ENCODE results near the gene SIN3A. TPM values are rescaled to one million over a fixed set of nuclear protein-coding genes. Genes with fewer than 3 reads are reported as not detected.
"Not testable (repeated sequence)": the region's sequence is repeated elsewhere in the genome, so short reads cannot be mapped to it uniquely, and the experiment has no call there.

Gene SIN3A
- total RNA-seq, 1 experiment from 2014 or later, result 21.4 TPM

DNA sequence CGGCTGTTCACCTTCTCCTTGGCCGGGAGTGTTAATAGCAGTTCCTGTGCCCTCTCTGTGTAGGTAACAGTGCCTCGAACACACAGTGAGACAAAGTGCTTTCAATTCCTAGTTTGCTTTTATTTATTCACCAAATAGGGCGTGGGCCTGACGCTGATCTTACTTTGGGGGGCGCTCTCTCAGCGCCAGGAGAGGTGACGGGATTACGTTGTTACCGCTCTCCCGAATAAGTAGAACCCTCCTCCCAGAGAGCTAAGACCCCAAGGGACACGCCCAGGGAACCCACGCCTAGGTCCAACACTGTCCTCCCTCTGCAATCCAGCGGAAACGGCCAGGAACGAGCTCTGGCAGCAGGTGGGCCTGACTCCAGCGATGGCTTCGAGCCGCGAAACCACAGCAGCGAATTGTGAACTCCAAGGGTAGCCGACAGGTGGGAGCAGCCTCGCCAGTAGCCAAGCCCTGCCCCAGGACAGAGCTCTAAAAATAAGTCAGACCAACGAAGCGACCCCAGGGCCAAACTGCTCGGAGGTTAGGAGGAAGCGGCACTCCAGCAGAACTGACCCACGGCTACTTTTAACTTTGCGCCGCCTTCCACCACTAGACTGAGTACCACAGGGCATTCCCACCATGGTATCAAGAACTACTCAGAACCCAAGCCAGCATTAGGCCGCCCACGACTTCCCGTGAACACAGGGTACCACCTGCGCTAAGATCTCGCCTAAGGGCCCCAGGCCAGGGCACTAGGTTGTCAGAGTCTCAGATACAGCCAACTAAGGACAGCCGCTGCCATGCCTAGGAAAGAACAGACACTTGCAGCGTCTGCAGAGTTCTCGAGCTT lies 1.6 kb upstream of the SIN3A start:
- peak; percentile 61 for DNase-seq
- Histone ChIP-seq H3K9me3 (no peaks in the 10 kb centered on the region), H3K27me3 (no peaks in the 10 kb centered on the region), H3K4me3 (peak overlapping the region; percentile 99), H3K36me3 (no peaks in the 10 kb centered on the region)

GRCh38 chr15:75452364-75452864 lies 924 bp upstream of the SIN3A start:
- Histone ChIP-seq H3K36me3 (peaks cover 4% of the 10 kb centered on the region), H3K4me3 (peak overlapping the region; percentile 99), H3K9me3 (no peaks in the 10 kb centered on the region), H3K27me3 (no peaks in the 10 kb centered on the region)
- peak; percentile 84 for DNase-seq

GRCh38 chr15:75451202-75451673 lies 252 bp downstream of the SIN3A start:
- Histone ChIP-seq H3K36me3 (peaks cover 13% of the 10 kb centered on the region), H3K9me3 (no peaks in the 10 kb centered on the region), H3K4me3 (peak overlapping the region; percentile 65), H3K27me3 (no peaks in the 10 kb centered on the region)
- no peak for DNase-seq

- Histone ChIP-seq H3K4me3 (peak overlapping the region; percentile 65), H3K27me3 (no peaks in the 10 kb centered on the region)
Observed at GRCh38 chr15:75450307-75451201, 936 bp downstream of the SIN3A start.

DNA sequence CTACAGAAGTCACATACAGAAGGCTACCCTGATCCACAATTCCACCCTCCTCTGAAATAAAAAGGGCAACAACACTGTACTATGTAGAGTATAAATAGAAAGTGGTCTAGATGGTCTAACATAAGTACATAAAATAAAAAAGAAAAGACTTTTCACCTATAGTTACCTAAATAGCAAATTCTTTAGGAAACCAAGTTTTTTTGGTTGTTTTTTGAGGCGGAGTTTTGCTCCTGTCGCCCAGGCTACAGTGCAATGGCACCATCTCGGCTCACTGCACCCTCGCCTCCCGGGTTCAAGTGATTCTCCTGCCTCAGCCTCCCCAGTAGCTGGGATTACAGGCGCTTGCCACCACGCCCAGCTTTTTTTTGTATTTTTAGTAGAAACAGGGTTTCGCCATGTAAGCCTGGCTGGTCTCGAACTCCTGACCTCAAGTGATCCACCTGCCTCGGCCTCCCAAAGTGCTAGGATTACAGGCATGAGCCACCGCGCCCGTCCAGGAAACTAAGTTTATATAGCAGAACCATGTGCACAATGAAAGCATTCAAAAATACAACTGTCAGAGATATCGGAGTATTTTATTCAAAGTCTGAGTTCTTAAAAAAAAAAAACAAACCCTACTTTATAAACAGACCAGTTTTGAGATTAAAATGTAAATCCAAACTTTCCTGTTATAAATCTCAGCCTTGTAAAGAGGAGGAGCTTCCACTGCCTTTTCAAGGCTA lies 1.7 kb downstream of the SIN3A start:
- H3K27me3 ChIP-seq, result no peaks in the 10 kb centered on the region
- H3K36me3 ChIP-seq, result peaks cover 19% of the 10 kb centered on the region
- no peaks in the 10 kb centered on the region for H3K9me3 ChIP-seq
- DNase-seq, result no peak
- peak overlapping the region; percentile 65 for H3K4me3 ChIP-seq

More at GRCh38 chr15:75450307-75451201, 936 bp downstream of the SIN3A start:
- Histone ChIP-seq H3K36me3 (peaks cover 19% of the 10 kb centered on the region), H3K9me3 (no peaks in the 10 kb centered on the region)
- DNase-seq, result peak; percentile 98

DNA sequence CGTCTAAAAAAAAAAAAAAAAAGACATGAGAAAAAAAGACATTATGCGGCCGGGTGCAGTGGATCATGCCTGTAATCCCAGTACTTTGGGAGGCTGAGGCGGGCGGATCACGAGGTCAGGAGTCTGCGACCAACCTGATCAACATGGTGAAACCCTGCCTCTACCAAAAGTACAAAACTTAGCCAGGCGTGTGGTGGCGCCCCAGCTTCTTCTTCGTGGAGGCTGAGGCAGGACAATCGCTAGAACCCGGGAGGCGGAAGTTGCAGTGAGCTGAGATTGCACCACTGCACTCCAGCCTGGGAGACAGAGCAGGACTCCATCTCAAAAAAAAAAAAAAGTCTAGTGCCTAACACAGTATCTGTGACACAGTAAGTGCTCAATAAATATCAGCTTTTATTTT lies 3.3 kb downstream of the SIN3A start:
- H3K27me3 ChIP-seq, H3K9me3 ChIP-seq, DNase-seq, H3K4me3 ChIP-seq: not testable (repeated sequence)
- peaks cover 21% of the 10 kb centered on the region for H3K36me3 ChIP-seq

GRCh38 chr15:75446151-75446550 lies 5.3 kb downstream of the SIN3A start:
- Histone ChIP-seq H3K9me3 (no peaks in the 10 kb centered on the region), H3K27me3 (no peaks in the 10 kb centered on the region), H3K4me3 (no peak overlapping the region), H3K36me3 (peaks cover 31% of the 10 kb centered on the region)
- DNase-seq, result no peak

- peaks cover 34% of the 10 kb centered on the region for H3K36me3 ChIP-seq
- H3K4me3 ChIP-seq, H3K27me3 ChIP-seq, H3K9me3 ChIP-seq, DNase-seq: not testable (repeated sequence)
Observed at GRCh38 chr15:75445324-75445723, 6.2 kb downstream of the SIN3A start.

DNA sequence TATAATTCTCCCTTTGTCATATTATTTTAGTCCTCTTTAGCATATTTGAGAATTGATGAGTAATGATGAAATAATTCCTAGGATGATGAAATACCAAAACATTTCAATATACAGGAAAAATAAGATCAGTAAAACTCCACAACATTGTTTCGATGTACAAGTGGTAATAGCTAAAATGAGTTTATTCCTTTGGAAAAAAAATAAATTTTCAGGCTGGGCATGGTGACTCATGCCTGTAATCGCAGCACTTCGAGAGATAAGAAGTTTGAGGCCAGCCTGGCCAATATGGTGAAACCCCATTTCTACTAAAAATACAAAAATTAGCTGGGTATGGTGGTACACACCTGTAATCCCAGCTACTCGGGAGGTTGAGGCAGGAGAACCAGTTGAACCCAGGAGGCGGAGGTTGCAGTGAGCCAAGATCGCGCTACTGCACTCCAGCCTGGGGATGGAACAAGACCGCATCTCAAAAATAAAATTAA lies 7.5 kb downstream of the SIN3A start:
- H3K4me3 ChIP-seq, H3K27me3 ChIP-seq, H3K9me3 ChIP-seq, DNase-seq: not testable (repeated sequence)
- H3K36me3 ChIP-seq, result peaks cover 36% of the 10 kb centered on the region

GRCh38 chr15:75437721-75438120 lies 13.8 kb downstream of the SIN3A start:
- no peaks in the 10 kb centered on the region for H3K27me3 ChIP-seq
- H3K36me3 ChIP-seq, result peaks cover 34% of the 10 kb centered on the region
- no peak for DNase-seq
- H3K4me3 ChIP-seq, result no peak overlapping the region
- no peaks in the 10 kb centered on the region for H3K9me3 ChIP-seq

DNA sequence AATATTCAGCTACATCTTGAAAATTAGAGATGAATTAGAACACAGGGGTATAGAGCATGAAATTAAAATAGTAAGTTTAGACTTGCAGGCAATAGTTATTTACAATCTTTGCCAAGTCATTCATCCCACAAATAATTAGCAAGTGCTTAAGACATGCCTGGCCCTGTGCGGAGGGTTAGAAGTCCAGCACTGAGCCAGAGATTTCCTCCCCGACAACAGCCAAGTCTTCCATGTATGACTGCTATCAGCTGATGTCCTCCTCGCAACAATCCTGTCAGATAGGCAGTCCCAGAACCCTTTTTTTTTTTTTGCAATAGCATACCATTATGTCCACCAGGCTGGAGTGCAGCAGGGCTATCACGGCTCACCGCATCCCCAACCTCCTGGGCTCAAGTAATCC lies 14.6 kb downstream of the SIN3A start:
- peaks cover 36% of the 10 kb centered on the region for H3K36me3 ChIP-seq
- H3K27me3 ChIP-seq, result no peaks in the 10 kb centered on the region
- no peak overlapping the region for H3K4me3 ChIP-seq
- DNase-seq, result no peak
- no peaks in the 10 kb centered on the region for H3K9me3 ChIP-seq

DNA sequence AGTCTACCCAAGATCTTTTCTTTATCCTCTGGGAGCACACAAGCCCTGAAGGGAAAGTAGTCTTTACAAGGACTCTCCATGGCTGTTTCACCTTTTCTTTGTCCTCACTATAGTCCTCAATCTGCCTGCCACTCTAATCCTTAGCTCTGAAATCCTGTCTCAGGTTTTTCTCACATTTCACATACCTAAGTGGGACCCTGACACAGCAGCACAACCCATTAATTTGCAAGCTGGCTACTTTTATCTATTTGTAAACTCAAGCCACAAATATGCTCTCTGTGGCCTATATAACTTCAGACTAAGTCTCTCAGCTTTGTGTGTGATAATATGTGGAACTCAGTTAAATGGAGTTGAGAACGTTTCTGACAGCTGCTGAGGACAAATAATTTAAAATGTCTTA lies 19.8 kb downstream of the SIN3A start:
- peaks cover 56% of the 10 kb centered on the region for H3K36me3 ChIP-seq
- H3K4me3 ChIP-seq, result no peak overlapping the region
- no peaks in the 10 kb centered on the region for H3K27me3 ChIP-seq
- DNase-seq, result no peak
- H3K9me3 ChIP-seq, result no peaks in the 10 kb centered on the region

DNA sequence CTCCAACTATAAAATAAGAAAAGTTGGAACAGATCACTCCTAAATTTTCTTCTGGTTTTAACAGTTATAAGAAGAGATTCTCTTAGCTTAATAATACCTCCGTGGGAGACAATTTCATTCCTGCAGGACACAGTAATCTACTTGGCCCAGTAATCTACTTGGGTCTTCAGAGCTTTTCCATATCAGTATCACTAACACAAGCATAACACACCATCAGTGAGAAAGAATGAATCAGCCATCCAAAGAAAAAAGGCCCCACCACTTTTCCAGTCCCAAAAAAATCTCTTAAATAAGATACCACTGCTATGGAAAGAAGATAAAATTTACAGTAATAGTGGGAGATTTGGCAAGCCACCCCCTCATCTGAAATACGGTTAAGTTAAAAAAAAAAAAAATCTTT lies 20.2 kb downstream of the SIN3A start:
- no peak for DNase-seq
- no peak overlapping the region for H3K4me3 ChIP-seq
- H3K36me3 ChIP-seq, result peaks cover 56% of the 10 kb centered on the region

GRCh38 chr15:75430259-75430658 lies 21.2 kb downstream of the SIN3A start:
- Histone ChIP-seq H3K9me3 (no peaks in the 10 kb centered on the region), H3K36me3 (peaks cover 53% of the 10 kb centered on the region), H3K4me3 (no peak overlapping the region), H3K27me3 (no peaks in the 10 kb centered on the region)
- no peak for DNase-seq

More for the DNA sequence above, 20.2 kb downstream of the SIN3A start:
- Histone ChIP-seq H3K27me3 (no peaks in the 10 kb centered on the region), H3K9me3 (no peaks in the 10 kb centered on the region)

DNA sequence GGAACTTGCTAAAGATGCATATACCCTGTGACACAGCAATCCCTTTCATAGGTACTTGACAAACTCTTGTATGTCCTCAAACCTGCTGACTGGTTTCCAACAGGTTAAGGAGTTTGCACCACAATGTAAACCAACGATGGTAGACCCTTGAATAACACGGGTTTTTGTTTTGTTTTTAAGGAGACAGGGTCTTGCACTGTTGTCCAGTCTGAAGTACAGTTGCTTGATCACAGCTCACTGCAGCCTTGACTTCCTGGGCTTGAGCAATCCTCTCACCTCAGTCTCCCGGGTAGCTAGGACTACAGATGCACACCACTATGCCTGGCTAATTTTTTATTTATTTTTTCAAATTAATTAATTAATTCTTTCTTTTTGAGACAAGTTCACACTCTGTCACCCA lies 23.3 kb downstream of the SIN3A start:
- H3K9me3 ChIP-seq, result no peaks in the 10 kb centered on the region
- H3K36me3 ChIP-seq, result peaks cover 59% of the 10 kb centered on the region
- no peak for DNase-seq
- H3K4me3 ChIP-seq, result no peak overlapping the region
- H3K27me3 ChIP-seq, result no peaks in the 10 kb centered on the region

DNA sequence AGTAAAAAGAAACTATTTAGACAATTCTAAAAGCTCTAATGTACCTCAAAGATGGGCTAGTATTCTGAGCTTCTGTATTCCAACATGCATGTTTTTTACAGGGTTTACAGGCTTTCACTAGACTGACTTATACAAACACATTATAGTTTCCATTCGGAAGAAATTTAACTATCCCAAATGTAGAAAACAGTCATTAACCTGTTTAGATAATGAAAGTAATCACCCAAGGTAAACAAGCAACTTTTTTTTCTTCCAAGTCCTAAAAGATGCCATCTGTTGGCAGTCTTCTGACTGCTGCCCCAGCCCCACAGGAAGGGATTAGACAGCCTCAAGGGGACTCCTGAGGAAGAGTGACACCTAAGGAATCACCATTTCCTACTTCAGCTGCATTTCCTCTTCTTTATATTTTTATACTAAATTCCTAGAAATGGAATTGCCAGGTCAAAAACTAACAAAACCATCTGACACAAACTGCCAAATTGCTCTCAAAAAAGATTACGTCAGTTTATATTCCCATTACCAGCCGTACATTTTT lies 25.5 kb downstream of the SIN3A start:
- DNase-seq, result no peak
- Histone ChIP-seq H3K27me3 (no peaks in the 10 kb centered on the region), H3K36me3 (peaks cover 66% of the 10 kb centered on the region), H3K9me3 (no peaks in the 10 kb centered on the region), H3K4me3 (no peak overlapping the region)

Measured in MG63 (cell line).